ENCODE results near the gene SCCPDH. TPM values are rescaled to one million over a fixed set of nuclear protein-coding genes. Genes with fewer than 3 reads are reported as not detected.
"Not testable (repeated sequence)": the region's sequence is repeated elsewhere in the genome, so short reads cannot be mapped to it uniquely, and the experiment has no call there.

Gene SCCPDH
- total and polyA plus RNA-seq, 4 donors: 52.1 to 84.3 (median 78.5) TPM

GRCh38 chr1:246694213-246694895 is 29.9 kb upstream of the SCCPDH start:
- H3K4me3 ChIP-seq (ENCODE audit: low read depth in 1 of 3, low read length in 3 of 3); H3K27ac ChIP-seq (ENCODE audit: low read depth in 1 of 2, low read length in 2 of 2); H3K36me3 ChIP-seq (ENCODE audit: control insufficient read depth in 4 of 4, insufficient read depth in 3 of 4, low read depth in 1 of 4, low read length in 3 of 4); H3K9me3 ChIP-seq (ENCODE audit: control insufficient read depth in 4 of 4, low read length in 3 of 4); H3K27me3 ChIP-seq (ENCODE audit: control insufficient read depth in 4 of 4, insufficient read depth in 4 of 4, low read length in 3 of 4); DNase-seq (ENCODE audit: low spot score); H3K9ac ChIP-seq (ENCODE audit: low read depth in 1 of 2, low read length in 2 of 2): not testable (repeated sequence)
- peaks cover 0 to 16% (median 8%) of the 10 kb centered on the region in 4 donors for H3K4me1 ChIP-seq (ENCODE audit: control insufficient read depth in 4 of 4, insufficient read depth in 4 of 4, low read length in 3 of 4)
- WGBS: 92% methylated on average over 10 of the region's 10 CpGs
- TF ChIP-seq HNF4A (conservative IDR thresholded peaks at IDR 0.05): peak; percentile 14 to 25

- H3K36me3 ChIP-seq (ENCODE audit: control insufficient read depth in 4 of 4, insufficient read depth in 3 of 4, low read depth in 1 of 4, low read length in 3 of 4): no peaks in the 10 kb centered on the region
- peaks cover 0 to 11% (median 4%) of the 10 kb centered on the region in 4 donors for H3K4me1 ChIP-seq (ENCODE audit: control insufficient read depth in 4 of 4, insufficient read depth in 4 of 4, low read length in 3 of 4)
- no peak overlapping the region for H3K27ac ChIP-seq (ENCODE audit: low read depth in 1 of 2, low read length in 2 of 2)
- no peak overlapping the region for H3K9ac ChIP-seq (ENCODE audit: low read depth in 1 of 2, low read length in 2 of 2)
- TF ChIP-seq MAX (IDR thresholded peaks at IDR 0.05) (no peak), RAD21 (IDR thresholded peaks at IDR 0.05) (no peak), EGR1 (IDR thresholded peaks at IDR 0.05; ENCODE audit: low read depth in 2 of 2) (no peak), FOXA2 (IDR thresholded peaks at IDR 0.05) (no peak), HNF4A (conservative IDR thresholded peaks at IDR 0.05) (no peak), CTCF (IDR thresholded peaks at IDR 0.05; ENCODE audit: low read depth, low read length, missing input control) (no peak), HNF4G (IDR thresholded peaks at IDR 0.05) (no peak), RXRA (IDR thresholded peaks at IDR 0.05) (no peak), REST (IDR thresholded peaks at IDR 0.05) (no peak), ATF3 (IDR thresholded peaks at IDR 0.05) (no peak), YY1 (IDR thresholded peaks at IDR 0.05) (no peak), ZBTB33 (IDR thresholded peaks at IDR 0.05) (no peak), GABPA (IDR thresholded peaks at IDR 0.05 in 1 of 2, conservative IDR thresholded peaks at IDR 0.05 in 1 of 2) (no peak), SP1 (IDR thresholded peaks at IDR 0.05) (no peak), FOXA1 (IDR thresholded peaks at IDR 0.05) (no peak), NR2F2 (IDR thresholded peaks at IDR 0.05) (no peak)
- no peaks in the 10 kb centered on the region for H3K9me3 ChIP-seq (ENCODE audit: control insufficient read depth in 4 of 4, low read length in 3 of 4)
- 88% methylated on average over 3 of the region's 3 CpGs for WGBS
- no peaks in the 10 kb centered on the region for H3K27me3 ChIP-seq (ENCODE audit: control insufficient read depth in 4 of 4, insufficient read depth in 4 of 4, low read length in 3 of 4)
- no peak overlapping the region for H3K4me3 ChIP-seq (ENCODE audit: low read depth in 1 of 3, low read length in 3 of 3)
- no peak for DNase-seq (ENCODE audit: low spot score)
Observed at GRCh38 chr1:246695136-246695535, 29.1 kb upstream of the SCCPDH start.

All from liver (tissue), 9 donors.